Natural killer cell treated with Interleukin-12 subunit alpha and Interleukin-12 subunit beta and Interleukin-15 and Interleukin-18, amount 100 ng/mL, for 72 hours (primary cell): ENCODE data around the gene ITGB1BP2. TPM values are rescaled to one million over a fixed set of nuclear protein-coding genes. Genes with fewer than 3 reads are reported as not detected.
"Not testable (repeated sequence)": the region's sequence is repeated elsewhere in the genome, so short reads cannot be mapped to it uniquely, and the experiment has no call there.

Experiments
- ATAC-seq, 2 donors: fragments of 150-1000 bp; cut with Tn5 transposase in 1 of 2; sonication (Bioruptor Pico), chemical (Tn5 transposase) in 1 of 2; 2 replicates each; pipeline ENCODE4 v1.10.0; 2021
- DNase-seq: peaks from one replicate; pipeline ENCODE4 v3.0.0; 2022; ENCODE audit warnings: low spot score
- H3K27ac Mint-ChIP-seq, 2 donors: 1 replicate in 1 of 2; 2 replicates in 1 of 2; pipeline ENCODE4 v1.8.0; 2022; ENCODE audit warnings: mixed read lengths in 2 of 2, mild to moderate bottlenecking in 1 of 2, moderate library complexity in 1 of 2
- H3K27me3 Mint-ChIP-seq, 2 donors: 1 replicate in 1 of 2; 2 replicates in 1 of 2; pipeline ENCODE4 v1.8.0; 2022; ENCODE audit warnings: mixed read lengths in 2 of 2
- H3K36me3 Mint-ChIP-seq: one replicate; pipeline ENCODE4 v1.8.0; 2022; ENCODE audit warnings: mixed read lengths
- H3K4me1 Mint-ChIP-seq, 2 donors: 1 replicate in 1 of 2; 2 replicates in 1 of 2; pipeline ENCODE4 v1.8.0; 2022; ENCODE audit warnings: low read depth in 2 of 2, mixed read lengths in 2 of 2, mild to moderate bottlenecking in 1 of 2
- H3K4me3 Mint-ChIP-seq: one replicate; pipeline ENCODE4 v1.8.0; 2022; ENCODE audit warnings: mixed read lengths
- H3K9me3 Mint-ChIP-seq: 2 replicates; pipeline ENCODE4 v1.8.0; 2022; ENCODE audit warnings: mixed read lengths
- total RNA-seq, 2 donors: library from RNA; stranded (reverse); gene quantifications; one replicate each; pipeline ENCODE4 v1.2.3, GENCODE V29; 2022

ITGB1BP2 gene
- total RNA-seq, 2 donors from 2014 or later = 2.5 to 10.4 TPM

- Mint-ChIP-seq H3K9me3 (no peaks in the 10 kb centered on the region), H3K36me3 (peaks cover 4% of the 10 kb centered on the region), H3K27ac (peak within 1 kb of the TSS; percentile 97 to 99), H3K4me3 (peak within 1 kb of the TSS; percentile 95), H3K4me1 (peaks cover 6 to 14% of the 10 kb centered on the region in 2 donors), H3K27me3 (peaks cover 7 to 8% of the 10 kb centered on the region in 2 donors)
- peak; percentile 94 to 96 for ATAC-seq
- DNase-seq = peak; percentile 94
These were observed 18.0 kb upstream of the ITGB1BP2 start, which contains the start of gene NONO for GRCh38 chrX:71283403-71284143. NONO (plus strand) TSS chrX:71283635; CDS start chrX:71290638, 7,003 bp downstream.

- Mint-ChIP-seq H3K27me3 (no peaks in the 10 kb centered on the region), H3K27ac (peak overlapping the region in 1 of 2 donors; percentile 5)
These were observed 15.6 kb upstream of the ITGB1BP2 start for GRCh38 chrX:71285929-71286328.

GRCh38 chrX:71291381-71291780 lies 10.2 kb upstream of the ITGB1BP2 start:
- Mint-ChIP-seq H3K9me3 (no peaks in the 10 kb centered on the region), H3K27ac (no peak overlapping the region), H3K4me1 (peaks cover 11 to 12% of the 10 kb centered on the region in 2 donors), H3K4me3 (no peak overlapping the region), H3K36me3 (peaks cover 10% of the 10 kb centered on the region), H3K27me3 (no peaks in the 10 kb centered on the region)
- DNase-seq (no peak), ATAC-seq (no peak)

More at GRCh38 chrX:71285929-71286328, 15.6 kb upstream of the ITGB1BP2 start:
- DNase-seq = no peak
- no peak for ATAC-seq
- Mint-ChIP-seq H3K9me3 (no peaks in the 10 kb centered on the region), H3K36me3 (peaks cover 4% of the 10 kb centered on the region), H3K4me3 (peak overlapping the region; percentile 95), H3K4me1 (peaks cover 10 to 19% of the 10 kb centered on the region in 2 donors)

GRCh38 chrX:71292669-71293365 lies 8.7 kb upstream of the ITGB1BP2 start:
- Mint-ChIP-seq H3K27ac (no peak overlapping the region), H3K4me1 (peaks cover 7 to 12% of the 10 kb centered on the region in 2 donors), H3K36me3 (peaks cover 20% of the 10 kb centered on the region), H3K4me3 (no peak overlapping the region), H3K9me3 (no peaks in the 10 kb centered on the region), H3K27me3 (no peaks in the 10 kb centered on the region)
- ATAC-seq (no peak), DNase-seq (no peak)

GRCh38 chrX:71296806-71297205 lies 4.7 kb upstream of the ITGB1BP2 start:
- peaks cover 0 to 5% of the 10 kb centered on the region in 2 donors for H3K4me1 Mint-ChIP-seq
- no peak overlapping the region for H3K27ac Mint-ChIP-seq
- H3K9me3 Mint-ChIP-seq = no peaks in the 10 kb centered on the region
- no peak overlapping the region for H3K4me3 Mint-ChIP-seq
- DNase-seq = no peak
- ATAC-seq = no peak
- H3K36me3 Mint-ChIP-seq = peaks cover 19% of the 10 kb centered on the region
- no peaks in the 10 kb centered on the region for H3K27me3 Mint-ChIP-seq

GRCh38 chrX:71298119-71298518 lies 3.4 kb upstream of the ITGB1BP2 start:
- no peak for ATAC-seq
- Mint-ChIP-seq H3K4me3 (no peak overlapping the region), H3K27me3 (no peaks in the 10 kb centered on the region), H3K36me3 (peaks cover 19% of the 10 kb centered on the region), H3K27ac (peak overlapping the region in 1 of 2 donors; percentile 9), H3K9me3 (no peaks in the 10 kb centered on the region), H3K4me1 (peaks cover 13 to 16% of the 10 kb centered on the region in 2 donors)
- DNase-seq = no peak

- not testable (repeated sequence) for H3K9me3 Mint-ChIP-seq, H3K27ac Mint-ChIP-seq, ATAC-seq, H3K4me3 Mint-ChIP-seq, H3K27me3 Mint-ChIP-seq, DNase-seq
- Mint-ChIP-seq H3K36me3 (peaks cover 27% of the 10 kb centered on the region), H3K4me1 (peaks cover 13 to 21% of the 10 kb centered on the region in 2 donors)
These were observed 1.5 kb upstream of the ITGB1BP2 start for GRCh38 chrX:71300064-71300463.

GRCh38 chrX:71300495-71300894 lies 1.1 kb upstream of the ITGB1BP2 start:
- H3K27me3 Mint-ChIP-seq, ATAC-seq, H3K4me3 Mint-ChIP-seq, DNase-seq, H3K9me3 Mint-ChIP-seq: not testable (repeated sequence)
- Mint-ChIP-seq H3K4me1 (peaks cover 13 to 21% of the 10 kb centered on the region in 2 donors), H3K27ac (peak overlapping the region in 1 of 2 donors; percentile 81), H3K36me3 (peaks cover 27% of the 10 kb centered on the region)

GRCh38 chrX:71302461-71303213 lies 1.1 kb downstream of the ITGB1BP2 start:
- Mint-ChIP-seq H3K4me1 (peaks cover 13 to 21% of the 10 kb centered on the region in 2 donors), H3K9me3 (no peaks in the 10 kb centered on the region), H3K27me3 (no peaks in the 10 kb centered on the region), H3K27ac (peak overlapping the region; percentile 66 to 81), H3K4me3 (peak overlapping the region; percentile 71), H3K36me3 (peaks cover 19% of the 10 kb centered on the region)
- DNase-seq = no peak
- ATAC-seq = peak; percentile 52 to 56

- H3K27ac Mint-ChIP-seq = peak overlapping the region in 1 of 2 donors; percentile 71
- ATAC-seq (no peak), DNase-seq (no peak)
- peaks cover 18% of the 10 kb centered on the region for H3K36me3 Mint-ChIP-seq
- no peaks in the 10 kb centered on the region for H3K9me3 Mint-ChIP-seq
- H3K4me1 Mint-ChIP-seq = peaks cover 13 to 21% of the 10 kb centered on the region in 2 donors
- H3K27me3 Mint-ChIP-seq = no peaks in the 10 kb centered on the region
- H3K4me3 Mint-ChIP-seq = no peak overlapping the region
These were observed 3.0 kb downstream of the ITGB1BP2 start for GRCh38 chrX:71304561-71304960.

- H3K27ac Mint-ChIP-seq = no peak overlapping the region
- no peaks in the 10 kb centered on the region for H3K27me3 Mint-ChIP-seq
- H3K36me3 Mint-ChIP-seq = peaks cover 5% of the 10 kb centered on the region
- no peaks in the 10 kb centered on the region for H3K4me1 Mint-ChIP-seq
- H3K9me3 Mint-ChIP-seq = no peaks in the 10 kb centered on the region
- no peak for ATAC-seq
- no peak for DNase-seq
- H3K4me3 Mint-ChIP-seq = no peak overlapping the region
These were observed 14.4 kb downstream of the ITGB1BP2 start for GRCh38 chrX:71315917-71316316.

GRCh38 chrX:71316959-71317358 lies 15.4 kb downstream of the ITGB1BP2 start:
- H3K36me3 Mint-ChIP-seq, ATAC-seq, H3K4me1 Mint-ChIP-seq, H3K27ac Mint-ChIP-seq, H3K27me3 Mint-ChIP-seq, DNase-seq, H3K9me3 Mint-ChIP-seq, H3K4me3 Mint-ChIP-seq: not testable (repeated sequence)

GRCh38 chrX:71320126-71320525 lies 18.6 kb downstream of the ITGB1BP2 start:
- Mint-ChIP-seq H3K9me3 (no peaks in the 10 kb centered on the region), H3K36me3 (no peaks in the 10 kb centered on the region), H3K4me3 (no peak overlapping the region), H3K4me1 (no peaks in the 10 kb centered on the region), H3K27me3 (no peaks in the 10 kb centered on the region), H3K27ac (no peak overlapping the region)
- DNase-seq = no peak
- ATAC-seq = no peak
